ENCODE measurements around the gene AMPH. TPM values are rescaled to one million over a fixed set of nuclear protein-coding genes. Genes with fewer than 3 reads are reported as not detected.

AMPH gene
- total and polyA plus RNA-seq, 2 donors (not counting 1 experiment from before 2014, with no cell fraction given) = 2.4 to 3.6 TPM

GRCh38 chr7:38506756-38507155 is 124.4 kb downstream of the AMPH start:
- H3K36me3 ChIP-seq (ENCODE audit: control insufficient read depth, insufficient read depth, low read length) = no peaks in the 10 kb centered on the region
- H3K4me2 ChIP-seq (ENCODE audit: extremely low read depth, insufficient read depth, low read length) = no peak overlapping the region
- H3K9me3 ChIP-seq (ENCODE audit: control insufficient read depth, insufficient read depth, low read depth, low read length) = no peaks in the 10 kb centered on the region
- no peak overlapping the region for H3K4me3 ChIP-seq (replicated peaks in 1 of 4; ENCODE audit: control extremely low read depth in 1 of 4, insufficient read depth in 1 of 4, low read depth in 3 of 4, low read length in 4 of 4)
- H3K9ac ChIP-seq (ENCODE audit: insufficient read depth, low read length) = no peak overlapping the region
- TF ChIP-seq EZH2 (IDR thresholded peaks at IDR 0.05; ENCODE audit: low read length, missing control alignments) (no peak), CTCF (conservative IDR thresholded peaks at IDR 0.05 in 1 of 2, IDR thresholded peaks at IDR 0.05 in 1 of 2; ENCODE audit: low read depth in 1 of 2, low read length in 2 of 2) (no peak)
- no peaks in the 10 kb centered on the region for H3K4me1 ChIP-seq (ENCODE audit: control insufficient read depth, extremely low read depth, insufficient read depth, low read length)
- H4K20me1 ChIP-seq (ENCODE audit: control insufficient read depth, extremely low read depth, insufficient read depth, low read length) = no peaks in the 10 kb centered on the region
- no peak overlapping the region for H2AFZ ChIP-seq (ENCODE audit: low read length)
- H3K27me3 ChIP-seq (ENCODE audit: control insufficient read depth, insufficient read depth, low read length) = no peaks in the 10 kb centered on the region
- DNase-seq (ENCODE audit: low read depth in 2 of 2) = peak; percentile 37 to 68
- no peak overlapping the region for H3K27ac ChIP-seq (ENCODE audit: insufficient read depth, low read length)
- H3K79me2 ChIP-seq (ENCODE audit: control insufficient read depth, insufficient read depth, low read length) = no peaks in the 10 kb centered on the region

GRCh38 chr7:38506004-38506403 is 125.2 kb downstream of the AMPH start:
- no peaks in the 10 kb centered on the region for H3K4me1 ChIP-seq (ENCODE audit: control insufficient read depth, extremely low read depth, insufficient read depth, low read length)
- no peak overlapping the region for H2AFZ ChIP-seq (ENCODE audit: low read length)
- DNase-seq (ENCODE audit: low read depth in 2 of 2) = peak in 1 of 2 donors; percentile 2
- no peaks in the 10 kb centered on the region for H3K79me2 ChIP-seq (ENCODE audit: control insufficient read depth, insufficient read depth, low read length)
- H3K27ac ChIP-seq (ENCODE audit: insufficient read depth, low read length) = no peak overlapping the region
- no peak overlapping the region for H3K9ac ChIP-seq (ENCODE audit: insufficient read depth, low read length)
- H4K20me1 ChIP-seq (ENCODE audit: control insufficient read depth, extremely low read depth, insufficient read depth, low read length) = no peaks in the 10 kb centered on the region
- H3K27me3 ChIP-seq (ENCODE audit: control insufficient read depth, insufficient read depth, low read length) = no peaks in the 10 kb centered on the region
- no peaks in the 10 kb centered on the region for H3K36me3 ChIP-seq (ENCODE audit: control insufficient read depth, insufficient read depth, low read length)
- no peak overlapping the region for H3K4me3 ChIP-seq (replicated peaks in 1 of 4; ENCODE audit: control extremely low read depth in 1 of 4, insufficient read depth in 1 of 4, low read depth in 3 of 4, low read length in 4 of 4)
- H3K9me3 ChIP-seq (ENCODE audit: control insufficient read depth, insufficient read depth, low read depth, low read length) = no peaks in the 10 kb centered on the region
- H3K4me2 ChIP-seq (ENCODE audit: extremely low read depth, insufficient read depth, low read length) = no peak overlapping the region
- TF ChIP-seq CTCF (conservative IDR thresholded peaks at IDR 0.05 in 1 of 2, IDR thresholded peaks at IDR 0.05 in 1 of 2; ENCODE audit: low read depth in 1 of 2, low read length in 2 of 2) = no peak
- no peak for TF ChIP-seq EZH2 (IDR thresholded peaks at IDR 0.05; ENCODE audit: low read length, missing control alignments)

- DNase-seq (ENCODE audit: low read depth in 2 of 2) = no peak
- TF ChIP-seq CTCF (conservative IDR thresholded peaks at IDR 0.05 in 1 of 2, IDR thresholded peaks at IDR 0.05 in 1 of 2; ENCODE audit: low read depth in 1 of 2, low read length in 2 of 2) (no peak), EZH2 (IDR thresholded peaks at IDR 0.05; ENCODE audit: low read length, missing control alignments) (no peak)
- Histone ChIP-seq H4K20me1 (ENCODE audit: control insufficient read depth, extremely low read depth, insufficient read depth, low read length) (no peaks in the 10 kb centered on the region), H3K4me3 (replicated peaks in 1 of 4; ENCODE audit: control extremely low read depth in 1 of 4, insufficient read depth in 1 of 4, low read depth in 3 of 4, low read length in 4 of 4) (no peak overlapping the region), H3K27ac (ENCODE audit: insufficient read depth, low read length) (no peak overlapping the region), H3K79me2 (ENCODE audit: control insufficient read depth, insufficient read depth, low read length) (no peaks in the 10 kb centered on the region), H2AFZ (ENCODE audit: low read length) (no peak overlapping the region), H3K9ac (ENCODE audit: insufficient read depth, low read length) (no peak overlapping the region), H3K4me2 (ENCODE audit: extremely low read depth, insufficient read depth, low read length) (no peak overlapping the region), H3K36me3 (ENCODE audit: control insufficient read depth, insufficient read depth, low read length) (no peaks in the 10 kb centered on the region), H3K27me3 (ENCODE audit: control insufficient read depth, insufficient read depth, low read length) (no peaks in the 10 kb centered on the region), H3K4me1 (ENCODE audit: control insufficient read depth, extremely low read depth, insufficient read depth, low read length) (no peaks in the 10 kb centered on the region), H3K9me3 (ENCODE audit: control insufficient read depth, insufficient read depth, low read depth, low read length) (no peaks in the 10 kb centered on the region)
Measured at GRCh38 chr7:38504684-38505083, 126.5 kb downstream of the AMPH start.
